ENCODE data around the gene SULT1E1. TPM values are rescaled to one million over a fixed set of nuclear protein-coding genes. Genes with fewer than 3 reads are reported as not detected.

The SULT1E1 gene
- total RNA-seq, 4 donors from 2014 or later = 539 TPM; not detected in 3

GRCh38 chr4:69894186-69894585 is 34.2 kb upstream of the SULT1E1 start:
- H3K27ac ChIP-seq = no peak overlapping the region
- no peaks in the 10 kb centered on the region for H3K36me3 ChIP-seq
- H3K4me3 ChIP-seq = no peak overlapping the region
- TF ChIP-seq CTCF (IDR thresholded peaks at IDR 0.05) (no peak), POLR2A (IDR thresholded peaks at IDR 0.05) (no peak)
- no peaks in the 10 kb centered on the region for H3K27me3 ChIP-seq
- intact Hi-C loops (cut with DNase I; ENCODE audit: low total_unique reads) = no loop called here
- H3K9me3 ChIP-seq = no peaks in the 10 kb centered on the region
- H3K4me1 ChIP-seq = no peaks in the 10 kb centered on the region
- DNase-seq = no peak

DNA sequence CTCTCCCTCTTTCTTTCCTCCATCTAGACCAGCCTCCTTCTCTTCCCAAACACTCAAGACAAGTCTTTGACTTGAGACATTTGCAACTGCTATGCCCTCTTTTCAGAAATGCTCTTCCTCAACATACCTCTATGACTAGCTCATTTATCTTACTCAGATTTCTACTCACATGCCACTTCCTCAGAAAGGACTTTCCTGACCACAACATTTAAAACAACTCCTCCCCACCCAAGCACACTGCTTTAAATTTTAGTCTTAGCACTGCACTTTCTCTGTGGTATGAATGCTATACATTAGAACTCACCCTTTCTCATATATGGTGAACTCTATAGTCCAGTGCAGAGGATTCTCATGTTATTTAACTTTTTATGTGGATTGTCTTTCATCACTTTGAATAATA is 28.4 kb upstream of the SULT1E1 start:
- Histone ChIP-seq H3K27ac (no peak overlapping the region), H3K27me3 (no peaks in the 10 kb centered on the region), H3K4me3 (no peak overlapping the region), H3K36me3 (no peaks in the 10 kb centered on the region), H3K4me1 (no peaks in the 10 kb centered on the region), H3K9me3 (no peaks in the 10 kb centered on the region)
- TF ChIP-seq CTCF (IDR thresholded peaks at IDR 0.05) = no peak
- TF ChIP-seq POLR2A (IDR thresholded peaks at IDR 0.05) = no peak
- DNase-seq = no peak
- intact Hi-C loops (cut with DNase I; ENCODE audit: low total_unique reads) = no loop called here

DNA sequence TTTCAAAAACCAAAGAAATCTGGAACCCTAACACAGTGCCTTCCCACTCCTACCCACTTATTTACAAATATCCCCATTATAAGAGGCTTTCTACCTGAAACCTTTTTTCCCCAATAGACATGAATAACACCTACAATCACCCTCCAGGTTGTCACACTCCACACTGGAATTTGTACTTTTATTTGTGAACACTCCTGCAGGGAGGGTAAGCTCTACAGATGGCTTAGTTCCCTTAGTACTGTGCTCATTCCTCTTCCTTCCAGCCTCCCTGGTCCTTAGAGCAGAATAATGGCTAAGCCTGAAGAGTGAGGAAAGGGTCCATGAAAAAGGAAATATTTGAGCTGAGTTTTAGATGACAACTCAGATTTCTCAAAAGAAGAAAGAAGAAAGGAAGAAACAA is 22.2 kb upstream of the SULT1E1 start:
- no peak for TF ChIP-seq POLR2A (IDR thresholded peaks at IDR 0.05)
- no peak for TF ChIP-seq CTCF (IDR thresholded peaks at IDR 0.05)
- Histone ChIP-seq H3K36me3 (no peaks in the 10 kb centered on the region), H3K4me1 (no peaks in the 10 kb centered on the region), H3K4me3 (no peak overlapping the region), H3K27ac (no peak overlapping the region), H3K27me3 (no peaks in the 10 kb centered on the region), H3K9me3 (no peaks in the 10 kb centered on the region)
- intact Hi-C loops (cut with DNase I; ENCODE audit: low total_unique reads) = no loop called here
- DNase-seq = no peak

DNA sequence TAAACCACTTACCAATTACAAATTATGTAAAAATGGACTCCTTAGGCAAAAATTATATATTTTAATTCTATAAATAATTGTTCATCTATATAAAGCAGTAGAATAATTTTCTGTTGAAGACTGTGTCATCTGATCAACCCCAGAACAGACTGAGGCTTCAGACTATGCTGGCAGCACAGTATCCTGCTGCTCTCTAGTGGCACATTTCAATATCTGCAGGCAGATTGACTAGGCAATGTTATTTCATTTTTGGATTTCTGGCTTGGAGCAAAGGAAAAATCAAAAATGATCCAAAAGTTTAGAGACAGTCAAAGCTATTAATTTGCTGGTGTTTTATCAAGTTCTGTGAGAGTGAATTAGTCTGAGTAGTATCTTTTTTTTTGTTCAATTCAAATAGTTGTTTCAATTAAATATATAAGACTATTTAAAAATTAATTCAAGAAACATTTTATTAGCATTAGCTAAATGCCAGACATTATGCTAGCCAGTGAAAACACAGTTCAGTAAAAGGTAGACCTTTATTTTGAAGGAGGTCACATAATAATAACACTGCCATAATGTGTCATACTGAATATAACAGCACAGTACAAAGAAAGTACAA is 21.3 kb upstream of the SULT1E1 start:
- Histone ChIP-seq H3K36me3 (no peaks in the 10 kb centered on the region), H3K4me1 (no peaks in the 10 kb centered on the region), H3K4me3 (no peak overlapping the region), H3K27me3 (no peaks in the 10 kb centered on the region), H3K27ac (no peak overlapping the region), H3K9me3 (no peaks in the 10 kb centered on the region)
- TF ChIP-seq POLR2A (IDR thresholded peaks at IDR 0.05) = no peak
- peak; percentile 25 to 49 (median 38) for TF ChIP-seq CTCF (IDR thresholded peaks at IDR 0.05)
- intact Hi-C loops (cut with DNase I; ENCODE audit: low total_unique reads) = no loop called here
- no peak for DNase-seq

DNA sequence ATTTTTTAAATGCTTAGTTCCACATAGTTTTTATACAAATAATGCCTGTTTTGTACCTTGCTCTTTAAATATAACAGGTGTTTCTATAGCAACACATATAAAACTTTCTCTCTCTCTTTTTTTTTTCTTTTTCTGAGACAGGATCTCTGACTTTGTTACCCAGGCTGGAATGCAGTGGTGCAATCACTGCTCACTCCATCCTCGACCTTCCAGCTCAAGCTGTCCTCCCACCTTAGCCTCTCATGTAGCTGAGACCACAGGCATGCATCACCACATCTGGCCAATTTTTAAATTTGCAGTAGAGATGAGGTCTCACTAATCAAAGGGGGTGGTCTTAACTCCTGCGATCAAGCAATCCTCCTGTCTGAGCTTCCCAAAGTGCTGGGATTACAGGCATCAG is 18.3 kb upstream of the SULT1E1 start:
- no peaks in the 10 kb centered on the region for H3K4me1 ChIP-seq
- no peak for DNase-seq
- H3K27ac ChIP-seq = no peak overlapping the region
- no peaks in the 10 kb centered on the region for H3K9me3 ChIP-seq
- no peaks in the 10 kb centered on the region for H3K27me3 ChIP-seq
- TF ChIP-seq CTCF (IDR thresholded peaks at IDR 0.05) (no peak), POLR2A (IDR thresholded peaks at IDR 0.05) (no peak)
- no peak overlapping the region for H3K4me3 ChIP-seq
- H3K36me3 ChIP-seq = no peaks in the 10 kb centered on the region
- intact Hi-C loops (cut with DNase I; ENCODE audit: low total_unique reads) = no loop called here
